GM19455 (cell line): ENCODE data around the gene GTF3C5.
"Not testable (repeated sequence)": the region's sequence is repeated elsewhere in the genome, so short reads cannot be mapped to it uniquely, and the experiment has no call there.

Source experiments
- ATAC-seq: cut with Tn5 transposase; IDR thresholded peaks from one replicate; pipeline ENCODE4 v1.9.1; 2021; ENCODE audit not compliant: unreplicated experiment

The GTF3C5 gene

DNA sequence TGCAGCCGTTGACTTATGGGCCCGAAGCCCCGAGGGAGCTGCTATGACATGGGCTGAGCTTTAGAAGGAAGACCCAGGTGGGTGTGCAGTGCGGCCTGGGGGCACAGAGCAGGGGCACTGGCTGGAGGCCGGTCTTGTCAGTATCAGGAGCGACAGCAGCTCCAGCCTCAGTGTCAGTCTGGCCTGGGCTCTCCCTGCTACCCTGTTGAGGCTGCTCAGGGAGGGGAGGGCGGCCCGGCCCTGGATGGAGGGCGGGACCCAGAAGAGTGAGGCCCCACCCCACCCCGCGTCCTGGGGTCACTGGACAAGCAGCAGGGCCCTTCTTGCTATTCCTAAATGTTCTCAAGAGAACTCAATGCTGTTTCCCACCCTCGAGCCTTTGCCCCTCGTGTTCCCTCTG, 34.3 kb upstream of the GTF3C5 start:
- no peak for ATAC-seq

- ATAC-seq: no peak
Measured at GRCh38 chr9:132997591-132997990, 33.2 kb upstream of the GTF3C5 start.

- ATAC-seq: not testable (repeated sequence)
Measured at GRCh38 chr9:132998221-132998620, 32.6 kb upstream of the GTF3C5 start.

DNA sequence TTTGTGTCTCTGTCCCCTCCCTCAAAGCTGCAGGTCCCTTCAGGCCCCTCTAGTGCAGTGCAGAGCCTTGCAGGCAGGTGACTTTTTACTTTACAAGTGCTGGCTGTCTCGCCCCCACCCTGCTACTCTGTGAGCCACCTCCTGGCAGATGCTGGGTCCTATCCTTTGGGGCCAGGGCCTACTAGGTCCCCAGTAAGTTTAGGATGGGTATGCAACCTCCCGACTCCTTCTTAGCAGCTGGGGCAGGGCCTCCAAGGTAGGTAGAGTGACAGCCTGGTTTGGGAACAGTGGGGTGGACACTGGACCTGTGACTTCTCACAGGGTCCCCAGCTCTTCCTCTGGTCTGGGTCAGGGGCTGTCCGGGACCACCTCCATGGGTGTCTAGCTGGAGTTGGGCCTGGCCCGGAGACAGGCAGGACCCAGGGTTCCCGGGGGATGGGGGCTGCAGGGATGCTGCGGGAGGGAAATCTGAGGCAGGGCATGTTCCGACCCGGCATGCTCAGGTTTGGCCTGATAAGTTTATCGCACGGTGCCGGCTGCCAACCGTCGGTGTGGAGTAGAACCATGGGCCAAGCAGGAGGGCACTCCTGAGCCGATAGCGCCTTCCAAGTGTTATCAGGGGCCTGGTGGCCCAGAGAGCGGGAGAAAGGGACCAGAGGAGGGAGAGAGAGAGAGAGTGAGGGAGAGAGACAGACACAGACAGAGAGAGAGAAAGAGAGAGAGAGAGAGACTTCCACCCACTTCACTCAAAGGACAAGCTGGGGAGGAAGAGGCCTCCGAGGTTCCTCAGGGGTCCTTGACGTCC, 31.8 kb upstream of the GTF3C5 start:
- no peak for ATAC-seq

- ATAC-seq: no peak
Measured at GRCh38 chr9:133002147-133003070, 28.4 kb upstream of the GTF3C5 start.

DNA sequence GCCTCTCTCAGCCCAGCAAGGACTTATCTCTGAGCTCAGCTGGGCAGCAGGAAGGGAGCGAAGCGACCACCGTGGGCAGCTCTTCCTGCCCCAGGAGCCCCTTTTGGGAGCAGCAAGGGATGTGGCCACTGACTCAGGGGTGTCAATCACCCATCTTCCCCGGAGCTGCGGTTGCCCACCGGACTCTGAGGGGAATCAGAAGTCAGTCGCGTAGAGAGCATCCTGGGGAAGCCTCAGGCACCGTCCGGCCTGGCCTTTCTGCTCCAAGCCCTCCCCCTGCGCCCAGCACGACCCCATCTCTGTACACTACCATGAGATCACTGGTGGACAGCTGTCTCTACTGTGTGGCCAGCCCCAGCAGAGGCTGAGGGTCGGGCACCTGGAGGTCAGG, 27.7 kb upstream of the GTF3C5 start:
- ATAC-seq: no peak

- ATAC-seq: no peak
Measured at GRCh38 chr9:133003671-133004090, 27.1 kb upstream of the GTF3C5 start.

GRCh38 chr9:133004091-133004998, 26.5 kb upstream of the GTF3C5 start:
- ATAC-seq: no peak

GRCh38 chr9:133004999-133005760, 25.6 kb upstream of the GTF3C5 start:
- ATAC-seq: no peak

DNA sequence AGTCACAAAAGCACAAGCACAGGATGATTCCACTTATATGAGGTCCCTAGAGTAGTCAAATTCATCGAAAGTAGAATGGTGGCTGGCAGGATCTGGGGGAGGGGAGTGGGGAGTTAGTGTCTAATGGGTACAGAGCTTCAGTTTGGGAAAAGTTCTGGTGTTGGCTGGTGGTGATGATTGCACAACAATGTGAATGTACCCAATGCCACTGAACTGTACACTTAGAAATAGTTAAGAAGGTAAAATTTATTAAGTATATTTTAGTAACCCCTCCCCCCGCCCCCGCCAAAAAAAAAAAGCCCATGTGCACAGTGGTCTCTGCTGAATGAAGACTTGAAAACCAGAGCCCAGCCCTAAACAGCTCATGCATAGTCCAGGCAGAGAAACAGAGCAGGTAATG, 24.8 kb upstream of the GTF3C5 start:
- no peak for ATAC-seq

GRCh38 chr9:133006731-133007352, 24.0 kb upstream of the GTF3C5 start:
- ATAC-seq: no peak

DNA sequence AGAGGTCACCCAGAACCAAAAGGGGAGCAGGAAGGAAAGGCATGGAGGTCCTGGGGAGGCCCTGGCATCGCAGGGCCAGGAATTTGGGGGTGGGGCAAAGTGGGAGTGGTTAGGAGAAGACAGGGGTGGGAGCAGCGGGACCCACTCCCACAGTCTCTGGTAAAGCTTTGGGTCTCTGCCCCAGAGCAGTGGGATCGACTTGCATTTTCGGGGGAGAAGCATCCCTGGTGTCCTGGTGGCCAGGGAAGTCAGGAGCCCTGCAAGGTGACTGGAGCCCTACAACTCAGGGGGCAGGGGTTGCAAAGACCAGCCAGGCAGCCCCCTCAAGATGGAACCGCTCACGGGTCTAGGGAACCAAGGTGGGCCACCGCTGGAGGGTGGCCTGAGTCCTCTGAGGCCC, 22.4 kb upstream of the GTF3C5 start:
- ATAC-seq: no peak

DNA sequence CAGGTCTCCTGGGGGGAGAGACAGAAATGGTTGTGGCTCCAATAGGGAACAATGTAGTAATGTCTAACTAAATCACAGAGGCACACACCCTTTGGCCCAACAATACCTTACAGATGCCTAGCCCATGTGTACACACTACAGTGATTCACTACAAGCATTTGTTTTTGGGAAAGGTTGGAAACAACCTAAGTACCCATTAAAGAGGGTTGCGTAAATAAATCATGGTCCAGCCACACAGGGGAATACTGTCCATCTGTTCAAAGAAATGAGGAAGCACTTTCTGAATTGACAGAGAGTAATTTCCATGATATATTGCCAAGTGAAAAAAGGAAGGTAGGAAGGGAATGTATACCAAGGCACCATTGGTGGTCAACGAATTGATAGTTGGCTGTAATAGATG, 22.0 kb upstream of the GTF3C5 start:
- no peak for ATAC-seq

DNA sequence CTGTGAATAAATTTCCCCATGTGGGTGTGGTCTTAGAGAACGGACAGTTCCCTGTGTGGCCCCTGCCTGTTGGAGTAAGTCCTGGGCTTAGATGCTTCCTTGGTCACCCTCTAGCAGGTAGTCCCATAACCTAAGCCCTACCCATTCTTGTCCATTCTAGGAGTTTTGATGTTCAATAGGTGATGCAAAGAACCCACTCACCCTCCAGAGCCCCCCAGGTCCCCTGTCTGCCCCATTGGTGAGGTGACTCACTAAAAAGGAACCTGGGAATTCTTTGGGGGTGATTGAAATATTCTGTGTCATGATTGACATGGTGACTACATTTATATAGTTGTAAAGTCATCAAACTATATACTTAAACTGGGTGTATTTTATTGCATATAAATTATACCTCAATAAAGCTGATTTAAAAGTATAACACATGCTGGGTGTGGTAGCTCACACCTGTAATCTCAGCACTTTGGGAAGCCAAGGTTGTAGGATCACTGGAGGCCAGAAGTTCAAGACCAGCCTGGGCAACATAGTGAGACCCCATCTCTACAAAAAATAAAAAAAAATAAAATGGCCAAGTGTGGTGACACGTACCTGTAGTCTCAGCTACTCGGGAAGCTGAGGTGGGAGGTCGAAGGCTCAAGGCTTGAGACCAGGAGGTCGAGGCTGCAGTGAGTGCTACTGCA, 20.8 kb upstream of the GTF3C5 start:
- ATAC-seq: no peak

GRCh38 chr9:133014696-133015095, 16.1 kb upstream of the GTF3C5 start:
- ATAC-seq: no peak

- ATAC-seq: no peak
Measured at GRCh38 chr9:133023117-133023890, 7.5 kb upstream of the GTF3C5 start.

DNA sequence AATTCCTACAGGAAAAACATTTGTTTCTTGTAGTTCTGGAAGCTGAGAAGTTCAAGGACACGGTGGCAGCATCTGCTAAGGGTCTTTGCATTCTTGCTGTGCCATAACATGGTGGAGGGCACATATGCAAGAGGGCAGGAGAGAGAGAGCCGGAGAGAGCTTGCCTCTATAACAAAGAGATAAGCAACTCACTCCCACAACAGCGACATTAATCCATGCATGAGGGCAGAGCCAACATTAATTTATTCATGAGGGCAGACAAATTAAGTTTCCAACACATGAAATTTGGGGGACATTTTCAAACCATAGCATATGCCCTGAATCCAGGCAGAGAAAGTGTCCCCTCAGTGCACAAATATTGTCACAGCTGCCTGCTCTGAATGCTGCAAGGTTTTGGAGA, 4.4 kb upstream of the GTF3C5 start:
- no peak for ATAC-seq

DNA sequence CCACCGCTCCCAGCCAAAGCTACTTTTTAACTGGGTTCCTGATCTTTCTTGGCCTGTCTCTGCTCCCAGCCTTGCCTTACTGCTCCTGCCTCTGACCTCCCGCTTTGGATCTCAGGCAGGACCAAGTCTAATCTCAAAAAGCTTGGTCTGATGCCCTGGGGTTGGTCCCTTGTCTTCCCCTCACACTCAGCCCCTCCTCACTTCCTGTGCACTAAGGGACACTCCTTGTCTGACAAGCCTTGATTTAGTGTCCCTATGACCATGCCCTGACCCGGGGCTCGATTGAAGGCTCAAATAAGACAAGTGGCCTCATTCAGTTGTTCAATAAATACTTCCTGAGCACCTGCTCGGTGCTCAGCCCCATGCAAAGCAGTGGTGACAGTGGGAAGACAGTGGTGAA, 3.7 kb upstream of the GTF3C5 start:
- ATAC-seq: no peak

GRCh38 chr9:133028221-133028620, 2.6 kb upstream of the GTF3C5 start:
- ATAC-seq: no peak
